GM18907 (cell line): Measurements from ENCODE around the gene CYBA.

ENCODE experiments used
- ATAC-seq: cut with Tn5 transposase; IDR thresholded peaks from one replicate; pipeline ENCODE4 v1.9.1; 2021; ENCODE audit warnings: mild to moderate bottlenecking, moderate library complexity; ENCODE audit not compliant: unreplicated experiment

Gene CYBA

DNA sequence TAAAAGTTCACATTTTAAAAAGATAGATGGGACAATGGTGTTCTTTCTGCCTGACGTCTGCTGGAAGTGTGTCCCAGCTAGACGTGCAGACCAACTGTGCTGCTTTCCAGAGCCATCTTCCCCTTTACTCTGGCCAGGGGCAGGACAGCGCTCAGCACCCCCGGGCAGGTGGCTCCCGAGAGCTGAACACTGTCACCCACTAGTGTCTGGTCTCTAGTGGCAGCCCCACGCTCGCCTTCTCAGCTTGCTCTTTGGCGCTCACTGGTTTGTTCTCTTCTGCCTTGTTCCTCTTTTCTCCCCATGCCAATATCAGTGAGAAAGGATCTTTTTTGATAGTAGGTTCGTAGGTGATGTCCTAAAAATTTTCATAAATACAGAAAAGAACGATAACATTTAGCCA is 54.9 kb downstream of the CYBA start:
- ATAC-seq: no peak

GRCh38 chr16:88595101-88595500 is 55.8 kb downstream of the CYBA start:
- ATAC-seq: no peak

DNA sequence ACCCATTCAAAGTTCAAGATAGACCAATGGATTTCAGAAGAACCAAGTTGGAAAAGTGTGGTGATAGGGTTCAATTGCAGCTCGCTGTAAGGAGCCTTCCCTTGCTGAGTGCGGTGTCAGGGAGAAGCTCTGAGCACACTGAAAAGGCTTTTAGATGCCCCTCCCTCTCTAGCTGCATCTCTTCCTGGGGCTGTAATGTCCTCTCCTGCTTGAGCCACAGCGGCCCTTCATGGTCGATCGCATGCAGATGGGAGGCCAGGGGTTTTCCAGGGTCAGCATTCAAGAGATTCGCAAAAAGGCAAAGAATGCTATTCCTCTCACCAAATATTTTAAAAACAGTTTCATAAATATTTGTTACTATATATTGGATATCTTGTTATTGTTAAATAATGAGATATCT is 56.9 kb downstream of the CYBA start:
- ATAC-seq: no peak

DNA sequence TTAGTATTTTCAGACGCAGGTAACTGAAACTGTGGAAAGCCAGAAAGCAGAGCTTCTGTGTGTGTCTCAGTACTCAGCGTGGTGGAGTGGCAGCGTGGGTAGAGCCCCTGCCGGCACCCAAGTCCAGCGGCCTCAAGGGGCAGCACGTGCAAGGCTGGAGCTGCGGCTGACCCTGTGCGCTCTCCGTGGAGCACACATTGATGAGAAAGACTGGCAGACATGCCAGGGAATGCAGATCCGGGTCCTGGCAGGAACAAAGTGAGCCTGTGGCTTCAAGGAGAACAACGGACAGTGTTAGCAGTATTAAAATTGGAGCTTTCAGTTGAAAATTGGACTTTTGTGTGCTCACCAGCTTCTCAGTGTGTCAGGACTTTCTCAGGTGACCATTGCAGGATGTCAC is 57.4 kb downstream of the CYBA start:
- ATAC-seq: no peak
